ENCODE results near the gene MAP2K2.

MAP2K2 gene

DNA sequence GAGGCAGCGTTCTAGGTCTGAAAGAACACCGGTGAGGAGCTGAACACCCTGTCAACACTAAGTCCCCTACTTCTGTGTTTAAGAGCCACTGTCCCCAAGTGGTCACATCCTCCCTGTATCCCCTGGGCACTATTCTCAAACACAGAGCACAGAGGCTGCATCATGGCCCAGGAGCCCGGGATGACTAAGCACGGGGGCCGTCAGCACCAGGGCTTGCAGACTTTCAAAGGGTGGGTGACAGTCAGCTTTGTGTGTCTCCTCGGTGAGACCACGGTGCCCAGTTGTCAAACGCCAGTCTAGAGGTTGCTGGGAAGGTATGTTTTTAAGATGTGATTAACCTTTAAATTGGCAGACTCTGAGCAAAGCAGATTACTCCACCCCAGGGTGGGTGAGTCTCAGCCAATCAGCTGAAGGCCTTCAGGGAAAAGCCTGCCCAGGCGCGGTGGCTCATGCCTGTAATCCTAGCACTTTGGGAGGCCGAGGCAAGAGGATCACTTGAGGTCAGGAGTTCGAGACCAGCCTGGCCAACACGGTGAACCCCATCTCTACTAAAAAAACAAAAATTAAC lies 8.0 kb downstream of the MAP2K2 start:
- in situ Hi-C loops (cut with MboI; ENCODE audit: low pct_unique_long_range_greater_than_20kb, low sequenced_read_pairs, unreplicated experiment): no loop called here
- peak; percentile 27 for DNase-seq (ENCODE audit: low spot score)
- TF ChIP-seq, protein P1, sequence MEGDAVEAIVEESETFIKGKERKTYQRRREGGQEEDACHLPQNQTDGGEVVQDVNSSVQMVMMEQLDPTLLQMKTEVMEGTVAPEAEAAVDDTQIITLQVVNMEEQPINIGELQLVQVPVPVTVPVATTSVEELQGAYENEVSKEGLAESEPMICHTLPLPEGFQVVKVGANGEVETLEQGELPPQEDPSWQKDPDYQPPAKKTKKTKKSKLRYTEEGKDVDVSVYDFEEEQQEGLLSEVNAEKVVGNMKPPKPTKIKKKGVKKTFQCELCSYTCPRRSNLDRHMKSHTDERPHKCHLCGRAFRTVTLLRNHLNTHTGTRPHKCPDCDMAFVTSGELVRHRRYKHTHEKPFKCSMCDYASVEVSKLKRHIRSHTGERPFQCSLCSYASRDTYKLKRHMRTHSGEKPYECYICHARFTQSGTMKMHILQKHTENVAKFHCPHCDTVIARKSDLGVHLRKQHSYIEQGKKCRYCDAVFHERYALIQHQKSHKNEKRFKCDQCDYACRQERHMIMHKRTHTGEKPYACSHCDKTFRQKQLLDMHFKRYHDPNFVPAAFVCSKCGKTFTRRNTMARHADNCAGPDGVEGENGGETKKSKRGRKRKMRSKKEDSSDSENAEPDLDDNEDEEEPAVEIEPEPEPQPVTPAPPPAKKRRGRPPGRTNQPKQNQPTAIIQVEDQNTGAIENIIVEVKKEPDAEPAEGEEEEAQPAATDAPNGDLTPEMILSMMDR (IDR thresholded peaks at IDR 0.05; ENCODE audit: extremely low read depth, insufficient read depth, missing control alignments): no peak

DNA sequence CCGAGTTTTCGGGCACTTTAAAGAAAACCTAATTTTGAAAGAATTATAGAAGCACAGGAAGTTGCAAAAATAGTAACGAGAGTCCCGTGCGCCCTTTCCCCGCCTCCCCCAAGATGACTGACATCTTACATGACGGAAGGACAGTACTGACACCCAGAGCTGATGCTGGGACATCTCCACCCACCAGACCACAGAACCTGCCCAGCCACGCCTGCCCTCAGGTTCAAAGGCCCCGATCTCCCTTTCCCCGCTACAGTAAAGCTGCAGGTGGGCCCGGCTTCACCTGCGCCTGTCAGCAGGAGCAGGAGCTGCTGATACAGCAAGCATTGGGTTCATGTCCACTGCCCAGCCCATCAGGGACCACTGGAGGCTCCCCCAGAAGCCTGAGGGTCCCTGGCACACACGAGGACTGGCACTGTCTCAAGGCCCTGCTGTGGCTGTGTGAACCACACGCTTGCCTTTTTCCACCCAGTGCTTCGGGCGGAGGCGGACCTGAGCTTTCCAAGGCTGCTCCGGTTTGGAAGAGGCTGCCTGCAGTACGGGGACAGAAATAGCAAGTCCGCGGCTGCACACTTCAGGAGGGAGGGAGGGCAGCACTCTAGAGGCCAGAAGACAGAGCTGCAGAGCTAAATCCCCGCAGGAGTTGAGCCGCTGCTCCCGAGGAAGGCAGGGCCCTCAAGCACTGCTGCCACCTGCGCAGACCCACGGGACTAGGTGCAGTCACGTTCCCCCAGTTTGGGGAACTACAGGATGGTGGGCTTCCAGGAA lies 8.7 kb downstream of the MAP2K2 start:
- peak; percentile 90 for DNase-seq (ENCODE audit: low spot score)
- TF ChIP-seq, protein P1 (IDR thresholded peaks at IDR 0.05; ENCODE audit: extremely low read depth, insufficient read depth, missing control alignments): peak; percentile 6
- in situ Hi-C loops (cut with MboI; ENCODE audit: low pct_unique_long_range_greater_than_20kb, low sequenced_read_pairs, unreplicated experiment): no loop called here

DNA sequence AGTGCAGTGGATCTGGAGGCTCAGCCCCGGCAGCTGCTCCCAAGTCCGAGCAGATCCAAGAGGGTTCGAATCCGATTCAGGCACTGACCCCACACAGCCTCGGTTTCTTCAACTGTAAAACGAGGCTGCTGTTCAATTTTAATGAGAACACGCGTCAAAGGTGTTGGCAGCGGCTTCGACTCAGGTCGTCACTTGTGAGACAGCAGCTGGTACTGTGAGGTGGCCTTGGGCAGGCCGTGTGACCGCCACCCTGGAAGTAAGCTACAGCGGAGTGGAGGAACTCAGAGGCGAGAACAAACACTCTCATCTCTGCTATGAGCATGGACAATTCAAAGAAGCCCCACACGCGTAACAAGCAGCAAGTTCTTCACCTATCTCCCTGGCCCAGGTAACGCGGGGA lies 9.7 kb downstream of the MAP2K2 start:
- no peak for DNase-seq (ENCODE audit: low spot score)
- TF ChIP-seq, protein P1 (IDR thresholded peaks at IDR 0.05; ENCODE audit: extremely low read depth, insufficient read depth, missing control alignments): no peak
- in situ Hi-C loops (cut with MboI; ENCODE audit: low pct_unique_long_range_greater_than_20kb, low sequenced_read_pairs, unreplicated experiment): no loop called here

DNA sequence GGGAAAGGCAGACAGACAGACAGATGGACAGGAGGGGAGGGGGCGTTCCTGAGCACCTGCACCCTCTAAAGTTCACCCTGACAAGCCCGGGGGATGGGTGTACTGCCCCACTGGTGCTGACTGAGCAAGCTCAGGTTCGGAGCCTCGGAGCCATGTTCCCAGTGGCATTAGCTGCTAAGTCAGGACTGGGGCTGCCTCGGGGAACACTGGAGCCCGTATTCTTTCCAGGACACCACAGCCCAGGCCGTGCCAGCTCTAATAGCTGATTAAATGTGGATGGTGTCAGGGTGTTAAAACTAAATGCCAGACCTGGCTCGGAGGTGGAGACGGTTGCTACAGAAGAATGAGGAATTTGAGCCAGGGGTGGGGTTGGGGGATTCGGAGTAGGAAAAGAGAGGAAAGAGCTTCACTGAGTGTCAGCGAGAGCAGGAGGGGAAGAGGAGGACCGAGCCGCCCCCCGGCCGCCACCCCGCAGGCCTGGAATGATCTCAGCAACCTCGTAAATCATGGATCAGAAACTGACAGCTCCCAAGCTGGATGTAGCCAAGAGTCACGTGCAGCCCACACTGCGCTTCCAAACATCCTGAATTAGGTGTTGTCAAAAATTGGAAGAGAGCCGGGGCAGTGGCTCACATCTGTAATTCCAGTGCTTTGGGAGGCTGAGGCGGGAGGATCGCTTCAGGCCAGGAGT lies 10.4 kb downstream of the MAP2K2 start:
- in situ Hi-C loops (cut with MboI; ENCODE audit: low pct_unique_long_range_greater_than_20kb, low sequenced_read_pairs, unreplicated experiment): no loop called here
- TF ChIP-seq, protein P1 (IDR thresholded peaks at IDR 0.05; ENCODE audit: extremely low read depth, insufficient read depth, missing control alignments): no peak
- no peak for DNase-seq (ENCODE audit: low spot score)

DNA sequence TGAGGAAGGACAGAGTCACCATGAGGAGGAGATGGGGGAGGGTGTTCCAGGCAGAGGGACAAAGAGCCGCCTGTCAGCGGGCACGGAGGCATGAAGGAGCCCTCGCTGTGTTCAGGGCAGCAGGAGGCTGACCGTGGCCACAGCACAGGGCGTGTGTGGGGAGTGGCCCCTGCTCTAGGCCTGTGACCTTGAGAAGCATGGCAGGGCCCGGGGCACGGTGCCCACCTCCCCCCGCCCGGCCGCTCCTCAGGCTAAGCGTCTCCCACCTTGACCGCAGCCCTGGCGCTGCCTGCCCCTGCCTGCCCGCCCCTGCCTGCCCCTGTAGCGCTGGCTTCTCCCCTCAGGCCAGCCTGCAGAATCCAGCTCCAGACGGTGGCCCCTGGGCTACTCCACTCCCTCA lies 11.6 kb downstream of the MAP2K2 start:
- TF ChIP-seq, protein P1 (IDR thresholded peaks at IDR 0.05; ENCODE audit: extremely low read depth, insufficient read depth, missing control alignments): no peak
- in situ Hi-C loops (cut with MboI; ENCODE audit: low pct_unique_long_range_greater_than_20kb, low sequenced_read_pairs, unreplicated experiment): no loop called here
- no peak for DNase-seq (ENCODE audit: low spot score)

DNA sequence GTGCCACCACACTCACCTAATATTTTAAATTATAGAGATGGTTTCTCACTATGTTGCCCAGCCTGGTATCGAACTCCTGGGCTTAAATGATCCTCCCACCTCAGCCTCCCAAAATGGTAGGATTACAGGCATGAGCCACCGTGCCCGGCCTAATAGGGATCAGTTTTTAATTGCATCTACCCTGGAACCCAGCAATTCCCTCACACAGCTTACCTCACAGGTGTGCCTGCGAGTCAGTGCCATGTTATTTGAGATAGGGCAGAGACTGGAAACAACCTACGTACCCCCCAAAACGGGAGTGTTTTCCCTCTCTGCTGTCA lies 14.3 kb downstream of the MAP2K2 start:
- DNase-seq (ENCODE audit: low spot score): no peak
- TF ChIP-seq, protein P1 (IDR thresholded peaks at IDR 0.05; ENCODE audit: extremely low read depth, insufficient read depth, missing control alignments): no peak
- in situ Hi-C loops (cut with MboI; ENCODE audit: low pct_unique_long_range_greater_than_20kb, low sequenced_read_pairs, unreplicated experiment): no loop called here

Measured in GM13977 (cell line).